GM10266 (cell line): ENCODE measurements around the gene MSI2.

Experiments
- DNase-seq: peaks from one replicate; pipeline ENCODE4 v3.0.0; 2012; ENCODE audit errors: extremely low spot score
- TF ChIP-seq, protein P1 (sequence below): IDR thresholded peaks from 2 replicates; pipeline ENCODE4 v1.5.1; 2012; ENCODE audit warnings: mild to moderate bottlenecking, low read depth; ENCODE audit not compliant: control insufficient read depth, insufficient read depth; ENCODE audit errors: missing control alignments

MSI2 gene

DNA sequence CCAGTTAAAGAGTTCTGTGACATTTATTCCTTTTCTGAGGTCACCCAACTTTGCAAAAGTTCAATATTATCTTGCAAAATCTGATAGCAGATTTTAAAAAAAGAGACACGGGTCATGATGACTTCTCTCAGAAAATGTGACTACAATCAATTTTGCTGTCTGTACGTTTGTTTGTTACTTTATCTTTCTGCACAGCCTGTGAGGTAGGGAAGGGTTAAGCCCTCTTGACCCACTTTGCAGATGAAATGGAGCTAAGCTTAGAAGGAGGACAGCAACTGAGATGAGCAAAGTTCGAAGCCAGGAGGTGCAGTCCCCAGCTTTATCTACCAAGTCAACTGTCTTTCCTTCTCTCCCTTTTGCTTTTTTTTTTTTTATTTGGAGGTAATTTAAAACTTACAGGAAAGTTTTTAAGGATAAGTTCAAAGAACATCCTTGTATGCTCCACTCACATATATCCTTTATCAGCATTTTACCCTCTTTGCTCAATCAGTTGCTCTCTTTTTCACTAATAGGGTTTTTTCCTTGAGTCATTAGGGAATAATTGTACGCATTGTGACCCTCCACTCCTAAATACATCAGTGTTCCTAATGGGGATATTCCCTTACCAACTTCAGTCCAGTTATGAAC, 86.8 kb downstream of the MSI2 start:
- TF ChIP-seq, protein P1, sequence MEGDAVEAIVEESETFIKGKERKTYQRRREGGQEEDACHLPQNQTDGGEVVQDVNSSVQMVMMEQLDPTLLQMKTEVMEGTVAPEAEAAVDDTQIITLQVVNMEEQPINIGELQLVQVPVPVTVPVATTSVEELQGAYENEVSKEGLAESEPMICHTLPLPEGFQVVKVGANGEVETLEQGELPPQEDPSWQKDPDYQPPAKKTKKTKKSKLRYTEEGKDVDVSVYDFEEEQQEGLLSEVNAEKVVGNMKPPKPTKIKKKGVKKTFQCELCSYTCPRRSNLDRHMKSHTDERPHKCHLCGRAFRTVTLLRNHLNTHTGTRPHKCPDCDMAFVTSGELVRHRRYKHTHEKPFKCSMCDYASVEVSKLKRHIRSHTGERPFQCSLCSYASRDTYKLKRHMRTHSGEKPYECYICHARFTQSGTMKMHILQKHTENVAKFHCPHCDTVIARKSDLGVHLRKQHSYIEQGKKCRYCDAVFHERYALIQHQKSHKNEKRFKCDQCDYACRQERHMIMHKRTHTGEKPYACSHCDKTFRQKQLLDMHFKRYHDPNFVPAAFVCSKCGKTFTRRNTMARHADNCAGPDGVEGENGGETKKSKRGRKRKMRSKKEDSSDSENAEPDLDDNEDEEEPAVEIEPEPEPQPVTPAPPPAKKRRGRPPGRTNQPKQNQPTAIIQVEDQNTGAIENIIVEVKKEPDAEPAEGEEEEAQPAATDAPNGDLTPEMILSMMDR, result no peak

DNA sequence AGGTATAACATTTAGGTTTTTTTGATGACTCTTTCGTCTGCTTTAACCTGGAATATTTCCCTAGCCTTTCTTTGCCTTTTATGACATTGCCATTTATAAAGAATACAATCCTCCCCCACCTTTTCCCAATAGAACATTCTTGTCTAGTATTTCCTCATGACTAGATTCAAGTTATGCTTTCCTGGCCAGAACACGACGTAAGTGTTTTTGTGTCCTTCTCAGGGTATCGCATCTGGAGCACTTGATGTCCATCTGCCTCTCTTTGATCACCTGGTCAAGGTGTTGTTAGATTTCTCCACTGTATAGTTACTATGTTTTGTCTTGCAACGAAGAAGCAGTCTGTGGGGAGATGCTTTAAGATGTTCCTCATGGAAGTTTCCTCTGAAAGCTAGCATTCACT, 87.4 kb downstream of the MSI2 start:
- TF ChIP-seq, protein P1, result no peak
- no peak for DNase-seq

More for the DNA sequence above, 86.8 kb downstream of the MSI2 start:
- DNase-seq, result no peak

DNA sequence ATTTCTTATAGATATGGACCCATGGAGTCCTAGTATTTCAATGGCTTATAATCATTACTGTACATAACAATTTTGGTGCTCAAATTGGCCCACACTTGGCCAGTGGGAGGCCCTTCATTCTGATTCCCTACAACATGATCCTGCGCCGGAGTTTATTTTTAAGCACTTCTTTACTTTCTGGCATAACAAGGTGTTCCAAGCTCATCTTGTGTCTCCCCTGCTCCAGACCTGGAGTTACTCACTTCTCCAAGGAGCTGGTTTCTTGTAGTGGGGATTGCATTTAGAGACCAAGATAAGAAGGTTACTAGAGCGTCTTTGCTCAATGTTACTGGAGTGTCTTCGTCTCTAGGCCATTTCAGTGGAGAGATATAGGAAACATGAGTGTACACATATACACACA, 87.9 kb downstream of the MSI2 start:
- no peak for DNase-seq
- TF ChIP-seq, protein P1, result no peak

DNA sequence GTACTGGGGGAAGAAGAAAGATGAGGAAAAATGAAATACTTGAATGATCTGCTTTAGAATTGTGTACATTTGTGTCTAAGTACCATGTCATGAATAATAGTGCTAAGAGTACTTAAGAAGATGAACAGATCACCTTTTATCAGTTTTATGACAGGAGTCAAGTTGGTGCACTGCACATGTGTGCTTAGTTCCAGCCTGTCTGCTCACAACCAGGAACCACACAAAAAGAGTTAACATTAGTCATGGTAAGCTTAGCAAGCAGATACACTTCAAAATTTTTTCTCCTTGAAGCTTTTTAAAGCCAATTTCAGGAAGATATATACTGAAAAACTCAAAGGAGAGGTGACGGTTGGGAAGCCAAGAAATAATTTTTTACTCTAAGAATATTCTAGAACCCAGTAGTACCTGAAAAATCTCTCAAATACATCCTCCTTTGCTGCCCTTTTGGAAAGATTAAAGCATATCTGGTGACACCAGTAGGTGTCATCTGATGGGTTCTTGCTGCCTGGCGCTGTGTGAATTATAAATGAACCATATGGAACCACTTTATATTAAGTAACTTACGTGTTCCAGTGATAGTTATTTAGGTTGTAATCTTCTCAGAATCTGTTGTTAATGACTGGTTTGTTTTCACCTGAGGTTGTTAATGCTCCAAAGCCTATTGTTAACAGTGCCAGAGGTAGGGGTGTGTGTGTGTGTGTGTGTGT, 93.4 kb downstream of the MSI2 start:
- TF ChIP-seq, protein P1, result no peak
- DNase-seq, result no peak

DNA sequence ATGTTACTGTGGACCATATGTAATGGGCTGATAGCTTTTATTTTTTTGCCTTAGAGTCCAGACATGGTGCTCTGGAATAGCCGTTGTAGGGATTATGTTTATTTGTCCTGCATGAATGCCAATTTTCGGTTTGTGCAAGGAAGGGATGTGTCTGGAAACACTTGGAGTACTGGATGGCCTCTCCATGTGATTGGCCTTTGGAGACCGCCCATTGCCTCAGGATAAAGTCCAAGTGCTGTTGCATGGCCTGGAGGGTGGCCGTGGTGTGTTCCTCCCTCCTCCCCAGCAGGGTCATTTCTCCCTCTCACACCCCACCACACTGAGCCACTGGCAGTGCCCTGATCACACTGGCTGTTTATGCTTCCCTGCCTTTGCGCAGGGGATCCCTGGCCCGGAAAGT, 93.9 kb downstream of the MSI2 start:
- no peak for DNase-seq
- TF ChIP-seq, protein P1, result no peak

DNA sequence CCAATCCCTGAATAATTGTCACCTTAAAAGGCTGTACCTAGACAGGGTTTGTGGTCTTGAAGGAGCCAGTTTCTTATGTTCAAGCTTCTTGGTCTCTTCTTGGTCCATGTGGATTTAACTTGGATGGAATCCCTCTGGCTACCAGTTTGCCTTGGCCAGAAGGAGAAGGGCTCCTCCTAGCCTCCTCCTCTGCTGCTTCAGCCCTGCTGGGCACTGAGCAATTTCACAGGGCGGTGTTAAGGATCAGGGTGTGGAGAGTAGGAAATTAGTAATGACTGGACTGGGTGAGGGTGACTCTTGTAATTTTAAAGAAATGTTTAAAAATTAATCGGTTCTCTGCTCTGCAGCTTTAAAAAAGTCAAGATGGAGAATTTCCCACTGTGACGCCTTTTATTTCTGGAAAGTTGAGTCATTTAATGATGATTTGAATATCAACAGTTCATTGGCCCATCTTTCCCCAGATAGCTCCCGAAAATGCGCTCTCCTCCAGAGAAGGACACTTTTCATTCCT, 96.4 kb downstream of the MSI2 start:
- no peak for DNase-seq
- TF ChIP-seq, protein P1, result no peak

DNA sequence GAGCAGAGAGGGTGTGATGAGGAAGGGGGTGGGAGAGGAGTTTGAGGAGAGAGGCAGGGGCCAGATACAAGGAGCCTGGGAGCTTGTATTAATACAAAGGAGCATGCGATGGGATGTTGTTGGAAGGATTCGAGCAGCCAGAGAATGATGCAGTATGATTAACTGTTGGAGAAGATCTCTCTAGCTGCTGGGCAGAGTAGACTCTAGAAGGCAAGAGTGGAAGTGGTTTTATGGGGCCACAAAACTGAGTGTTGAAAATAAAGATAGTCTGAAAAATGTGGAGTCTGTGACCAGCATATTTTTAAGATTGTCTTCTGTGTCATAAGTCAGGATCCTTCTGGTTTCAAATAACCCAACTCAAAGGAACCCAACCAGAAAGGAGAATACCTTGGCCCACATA, 98.3 kb downstream of the MSI2 start:
- TF ChIP-seq, protein P1, result no peak
- no peak for DNase-seq
